Neural progenitor cell (in vitro differentiated cells): ENCODE data around the gene ITFG1. TPM values are rescaled to one million over a fixed set of nuclear protein-coding genes. Genes with fewer than 3 reads are reported as not detected.

Source experiments
- DNase-seq: peaks from one replicate; pipeline ENCODE4 v3.0.0-alpha.2; 2016; ENCODE audit warnings: low spot score
- H2AFZ ChIP-seq: fragments of 200-600 bp; sonication (generic); replicated peaks from 2 replicates; pipeline ENCODE4 v1.6.1; 2016; ENCODE audit warnings: antibody characterized with exemption
- H3F3A ChIP-seq: fragments of 200-600 bp; sonication (generic); 2 replicates; pipeline ENCODE4 v1.6.1; 2016; ENCODE audit warnings: antibody characterized with exemption, low read depth
- H3K27ac ChIP-seq: fragments of 200-600 bp; sonication (generic); 2 replicates; pipeline ENCODE4 v1.5.1; 2016; ENCODE audit warnings: mild to moderate bottlenecking
- H3K27me3 ChIP-seq: fragments of 200-600 bp; sonication (generic); 2 replicates; pipeline ENCODE4 v1.6.1; 2016; ENCODE audit warnings: mild to moderate bottlenecking, moderate library complexity
- H3K36me3 ChIP-seq: fragments of 200-600 bp; sonication (generic); 2 replicates; pipeline ENCODE4 v1.5.1; 2016
- H3K4me1 ChIP-seq: fragments of 200-600 bp; sonication (generic); 2 replicates; pipeline ENCODE4 v1.6.1; 2016; ENCODE audit warnings: mixed run types
- H3K4me2 ChIP-seq: fragments of 200-600 bp; sonication (generic); 2 replicates; pipeline ENCODE4 v1.6.1; 2016
- H3K4me3 ChIP-seq: fragments of 200-600 bp; sonication (generic); 2 replicates; pipeline ENCODE4 v1.5.1; 2016
- H3K79me2 ChIP-seq: fragments of 200-600 bp; sonication (generic); 2 replicates; pipeline ENCODE4 v1.6.1; 2016; ENCODE audit warnings: low read depth
- H3K9ac ChIP-seq: fragments of 200-600 bp; sonication (generic); 2 replicates; pipeline ENCODE4 v1.6.1; 2016
- H3K9me3 ChIP-seq: fragments of 200-600 bp; sonication (generic); 2 replicates; pipeline ENCODE4 v1.5.1; 2016; ENCODE audit warnings: low read depth
- H4K20me1 ChIP-seq: fragments of 200-600 bp; sonication (generic); 2 replicates; pipeline ENCODE4 v1.6.1; 2016; ENCODE audit warnings: low read depth
- H3K27ac Mint-ChIP-seq: 3 replicates; pipeline ENCODE4 v1.8.0; 2021; ENCODE audit warnings: mixed read lengths
- H3K27me3 Mint-ChIP-seq: 2 replicates; pipeline ENCODE4 v1.8.0; 2022; ENCODE audit warnings: low read depth, mild to moderate bottlenecking, inconsistent platforms, moderate library complexity, mixed read lengths; ENCODE audit not compliant: insufficient read depth
- H3K36me3 Mint-ChIP-seq: 3 replicates; pipeline ENCODE4 v1.8.0; 2021; ENCODE audit warnings: mixed read lengths
- H3K4me1 Mint-ChIP-seq: 3 replicates; pipeline ENCODE4 v1.8.0; 2021; ENCODE audit warnings: mixed read lengths
- H3K4me3 Mint-ChIP-seq: 3 replicates; pipeline ENCODE4 v1.8.0; 2021; ENCODE audit warnings: mild to moderate bottlenecking, moderate library complexity, mixed read lengths
- H3K9me3 Mint-ChIP-seq: 3 replicates; pipeline ENCODE4 v1.8.0; 2020; ENCODE audit warnings: mixed read lengths
- EZH2 ChIP-seq: fragments of 200-600 bp; sonication (generic); IDR thresholded peaks from 2 replicates; pipeline ENCODE4 v1.6.1; 2017; ENCODE audit warnings: antibody characterized with exemption, mild to moderate bottlenecking, moderate library complexity
- EZH2phosphoT487 ChIP-seq: fragments of 200-600 bp; sonication (generic); IDR thresholded peaks from 2 replicates; pipeline ENCODE4 v1.6.1; 2017; ENCODE audit warnings: antibody characterized with exemption
- total RNA-seq: library from RNA; depleted of rRNA; stranded (reverse); fragments of >200 nt; gene quantifications from 2 replicates; pipeline ENCODE4 v1.2.3, GENCODE V29; 2015; ENCODE audit warnings: low replicate concordance
- TF ChIP-seq, protein P1 (sequence below): fragments of 200-600 bp; sonication (generic); IDR thresholded peaks from 2 replicates; pipeline ENCODE4 v1.5.1; 2017; ENCODE audit warnings: antibody characterized with exemption, mild to moderate bottlenecking

ITFG1 gene
- total RNA-seq, 1 donor from 2014 or later: 61.8 TPM

GRCh38 chr16:47503936-47504335 lies 43.1 kb upstream of the ITFG1 start:
- Histone ChIP-seq H2AFZ (no peak overlapping the region), H3K4me3 (no peak overlapping the region), H3K9ac (no peak overlapping the region), H3K9me3 (no peaks in the 10 kb centered on the region), H3K4me1 (no peaks in the 10 kb centered on the region), H3K79me2 (no peaks in the 10 kb centered on the region), H4K20me1 (no peaks in the 10 kb centered on the region), H3K27me3 (no peaks in the 10 kb centered on the region), H3K4me2 (no peak overlapping the region), H3K27ac (no peak overlapping the region), H3F3A (no peaks in the 10 kb centered on the region), H3K36me3 (no peaks in the 10 kb centered on the region)
- DNase-seq: no peak
- no peaks in the 10 kb centered on the region for H3K9me3 Mint-ChIP-seq
- no peaks in the 10 kb centered on the region for H3K4me1 Mint-ChIP-seq
- TF ChIP-seq, protein P1, sequence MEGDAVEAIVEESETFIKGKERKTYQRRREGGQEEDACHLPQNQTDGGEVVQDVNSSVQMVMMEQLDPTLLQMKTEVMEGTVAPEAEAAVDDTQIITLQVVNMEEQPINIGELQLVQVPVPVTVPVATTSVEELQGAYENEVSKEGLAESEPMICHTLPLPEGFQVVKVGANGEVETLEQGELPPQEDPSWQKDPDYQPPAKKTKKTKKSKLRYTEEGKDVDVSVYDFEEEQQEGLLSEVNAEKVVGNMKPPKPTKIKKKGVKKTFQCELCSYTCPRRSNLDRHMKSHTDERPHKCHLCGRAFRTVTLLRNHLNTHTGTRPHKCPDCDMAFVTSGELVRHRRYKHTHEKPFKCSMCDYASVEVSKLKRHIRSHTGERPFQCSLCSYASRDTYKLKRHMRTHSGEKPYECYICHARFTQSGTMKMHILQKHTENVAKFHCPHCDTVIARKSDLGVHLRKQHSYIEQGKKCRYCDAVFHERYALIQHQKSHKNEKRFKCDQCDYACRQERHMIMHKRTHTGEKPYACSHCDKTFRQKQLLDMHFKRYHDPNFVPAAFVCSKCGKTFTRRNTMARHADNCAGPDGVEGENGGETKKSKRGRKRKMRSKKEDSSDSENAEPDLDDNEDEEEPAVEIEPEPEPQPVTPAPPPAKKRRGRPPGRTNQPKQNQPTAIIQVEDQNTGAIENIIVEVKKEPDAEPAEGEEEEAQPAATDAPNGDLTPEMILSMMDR: no peak
- TF ChIP-seq EZH2: no peak
- TF ChIP-seq EZH2phosphoT487: no peak
- H3K36me3 Mint-ChIP-seq: peaks cover 22% of the 10 kb centered on the region
- no peak overlapping the region for H3K4me3 Mint-ChIP-seq
- H3K27ac Mint-ChIP-seq: no peak overlapping the region
- no peaks in the 10 kb centered on the region for H3K27me3 Mint-ChIP-seq

- H3K4me2 ChIP-seq: no peak overlapping the region
- peaks cover 18% of the 10 kb centered on the region for H3K36me3 Mint-ChIP-seq
- H3K9me3 ChIP-seq: no peaks in the 10 kb centered on the region
- peaks cover 6% of the 10 kb centered on the region for H3K36me3 ChIP-seq
- DNase-seq: no peak
- H2AFZ ChIP-seq: no peak overlapping the region
- H3K9me3 Mint-ChIP-seq: no peaks in the 10 kb centered on the region
- H3K4me3 ChIP-seq: no peak overlapping the region
- TF ChIP-seq EZH2 (no peak), EZH2phosphoT487 (no peak)
- TF ChIP-seq, protein P1: no peak
- no peak overlapping the region for H3K27ac ChIP-seq
- peaks cover 10% of the 10 kb centered on the region for H3K79me2 ChIP-seq
- H3F3A ChIP-seq: no peaks in the 10 kb centered on the region
- H3K9ac ChIP-seq: no peak overlapping the region
- H3K4me1 Mint-ChIP-seq: no peaks in the 10 kb centered on the region
- H3K4me3 Mint-ChIP-seq: no peak overlapping the region
- H3K27me3 Mint-ChIP-seq: no peaks in the 10 kb centered on the region
- H3K27me3 ChIP-seq: no peaks in the 10 kb centered on the region
- no peaks in the 10 kb centered on the region for H4K20me1 ChIP-seq
- H3K4me1 ChIP-seq: no peaks in the 10 kb centered on the region
- H3K27ac Mint-ChIP-seq: no peak overlapping the region
These were observed 38.9 kb upstream of the ITFG1 start for GRCh38 chr16:47499700-47500264.

- H3K27ac Mint-ChIP-seq: no peak overlapping the region
- H3K9me3 Mint-ChIP-seq: no peaks in the 10 kb centered on the region
- no peak overlapping the region for H3K4me3 Mint-ChIP-seq
- no peaks in the 10 kb centered on the region for H3K4me1 ChIP-seq
- no peaks in the 10 kb centered on the region for H3F3A ChIP-seq
- no peak for DNase-seq
- no peak overlapping the region for H3K4me3 ChIP-seq
- no peak overlapping the region for H3K9ac ChIP-seq
- no peaks in the 10 kb centered on the region for H3K27me3 ChIP-seq
- peaks cover 13% of the 10 kb centered on the region for H3K36me3 Mint-ChIP-seq
- no peaks in the 10 kb centered on the region for H4K20me1 ChIP-seq
- TF ChIP-seq EZH2phosphoT487: no peak
- TF ChIP-seq EZH2: no peak
- TF ChIP-seq, protein P1: no peak
- no peak overlapping the region for H2AFZ ChIP-seq
- no peaks in the 10 kb centered on the region for H3K4me1 Mint-ChIP-seq
- H3K79me2 ChIP-seq: peaks cover 10% of the 10 kb centered on the region
- no peak overlapping the region for H3K4me2 ChIP-seq
- H3K27ac ChIP-seq: no peak overlapping the region
- H3K36me3 ChIP-seq: peaks cover 6% of the 10 kb centered on the region
- no peaks in the 10 kb centered on the region for H3K27me3 Mint-ChIP-seq
- H3K9me3 ChIP-seq: no peaks in the 10 kb centered on the region
These were observed 38.3 kb upstream of the ITFG1 start for GRCh38 chr16:47499080-47499699.
